Activated CD8-positive, alpha-beta memory T cell treated with anti-CD3 and anti-CD28 coated beads for 48 hours (primary cell): Measurements from ENCODE around the gene LMOD2.

Source experiments
- DNase-seq, 3 experiments: peaks; one replicate each; pipeline ENCODE4 v3.0.0-alpha.2; 2020; ENCODE audit warnings: low read depth in 2 of 3, low spot score in 2 of 3

Gene LMOD2

DNA sequence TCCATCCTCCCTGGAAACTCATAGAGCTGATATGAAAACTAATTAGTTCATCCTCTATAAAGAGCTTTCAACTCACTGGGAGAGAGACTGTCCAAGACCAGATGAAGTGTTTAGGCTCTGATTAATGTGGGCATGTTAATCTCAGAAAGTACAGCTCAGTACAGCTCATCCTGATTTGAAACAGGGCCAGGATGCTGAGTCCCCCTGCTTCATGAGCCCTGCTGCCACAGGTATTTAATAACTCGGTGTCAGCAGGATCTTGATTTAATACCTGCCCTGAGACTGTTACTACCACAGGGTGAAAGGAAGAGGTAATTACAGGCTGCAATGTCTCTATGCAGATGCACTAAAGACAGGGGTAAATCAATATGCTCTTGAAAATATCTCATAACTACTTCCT is 10.8 kb downstream of the LMOD2 start:
- no peak for DNase-seq

DNA sequence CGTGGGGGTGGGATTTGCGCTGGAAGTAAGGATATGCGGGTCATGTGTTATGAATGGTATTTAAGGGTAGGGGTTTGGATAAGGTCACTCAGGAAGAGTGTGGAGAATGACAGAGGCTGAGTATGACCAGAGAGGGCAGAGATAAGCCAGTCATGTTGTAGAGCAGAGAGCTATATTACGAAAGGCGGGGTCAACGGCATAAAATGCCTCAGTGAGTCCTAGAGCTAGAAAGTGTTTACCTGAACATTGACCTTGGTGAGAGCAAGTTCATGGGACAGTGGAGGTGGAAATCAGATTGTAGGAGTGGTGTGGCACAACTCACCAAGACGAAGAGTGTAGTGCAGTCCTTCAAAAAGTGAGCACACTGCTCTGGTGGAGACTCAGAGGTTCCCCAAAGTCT is 13.8 kb downstream of the LMOD2 start:
- no peak for DNase-seq

DNA sequence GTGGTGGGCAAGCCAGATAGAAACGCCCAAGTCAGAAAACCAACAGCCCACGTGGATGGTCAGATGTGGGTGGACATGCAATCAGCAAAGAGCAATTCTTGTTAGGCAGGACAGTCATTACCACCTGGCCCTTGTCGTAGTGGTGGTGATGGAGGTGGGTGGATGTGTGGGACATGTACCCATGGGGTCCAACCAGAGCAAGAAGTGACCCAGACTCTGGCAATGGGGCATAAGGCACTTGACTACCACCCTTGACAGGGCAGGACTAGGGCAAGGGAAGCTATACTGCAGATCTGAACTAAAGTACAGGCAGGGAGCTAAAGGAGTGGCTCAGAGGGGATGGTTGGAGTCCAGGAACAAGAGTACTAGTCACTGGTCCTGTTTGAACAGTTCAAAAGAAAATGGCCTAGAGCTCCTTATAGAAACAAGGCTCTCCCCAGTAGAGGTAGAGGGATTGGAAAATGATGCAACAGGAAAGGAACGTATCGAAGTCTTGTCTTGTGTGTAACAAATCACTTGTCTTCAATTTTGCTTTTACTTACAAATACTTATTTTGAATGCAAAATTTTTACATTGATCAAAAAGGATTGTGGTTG is 17.6 kb downstream of the LMOD2 start:
- no peak for DNase-seq

DNA sequence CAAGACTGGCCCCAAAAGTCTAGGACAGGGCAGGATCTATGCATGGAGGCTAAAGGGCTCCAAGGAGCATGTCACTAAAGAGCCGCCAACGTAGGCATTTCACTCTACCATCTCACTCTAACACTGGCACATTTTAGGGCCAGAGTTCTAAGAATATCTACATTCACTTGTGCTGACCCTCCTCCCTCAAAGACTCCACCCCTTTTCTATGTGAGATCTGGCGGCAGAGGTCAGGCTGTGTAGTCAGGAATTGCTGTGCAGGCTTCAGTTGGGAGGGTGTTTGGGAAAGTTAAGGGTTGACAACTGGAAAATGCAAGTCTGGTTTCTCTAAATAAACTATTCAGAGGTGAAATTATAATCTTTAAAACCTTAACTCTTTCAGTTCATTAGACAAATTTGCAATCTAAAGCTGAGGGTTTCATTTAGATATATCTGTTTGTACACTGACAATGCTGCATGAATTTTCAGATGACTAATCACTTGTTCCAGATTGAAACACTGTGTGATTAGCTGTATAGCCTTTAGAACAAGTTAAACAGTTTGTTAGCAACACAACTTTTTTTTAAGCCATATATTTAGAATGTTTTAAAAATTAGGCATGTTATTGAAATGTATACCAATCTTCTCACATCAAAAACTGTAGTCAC is 18.2 kb downstream of the LMOD2 start:
- DNase-seq, result no peak

DNA sequence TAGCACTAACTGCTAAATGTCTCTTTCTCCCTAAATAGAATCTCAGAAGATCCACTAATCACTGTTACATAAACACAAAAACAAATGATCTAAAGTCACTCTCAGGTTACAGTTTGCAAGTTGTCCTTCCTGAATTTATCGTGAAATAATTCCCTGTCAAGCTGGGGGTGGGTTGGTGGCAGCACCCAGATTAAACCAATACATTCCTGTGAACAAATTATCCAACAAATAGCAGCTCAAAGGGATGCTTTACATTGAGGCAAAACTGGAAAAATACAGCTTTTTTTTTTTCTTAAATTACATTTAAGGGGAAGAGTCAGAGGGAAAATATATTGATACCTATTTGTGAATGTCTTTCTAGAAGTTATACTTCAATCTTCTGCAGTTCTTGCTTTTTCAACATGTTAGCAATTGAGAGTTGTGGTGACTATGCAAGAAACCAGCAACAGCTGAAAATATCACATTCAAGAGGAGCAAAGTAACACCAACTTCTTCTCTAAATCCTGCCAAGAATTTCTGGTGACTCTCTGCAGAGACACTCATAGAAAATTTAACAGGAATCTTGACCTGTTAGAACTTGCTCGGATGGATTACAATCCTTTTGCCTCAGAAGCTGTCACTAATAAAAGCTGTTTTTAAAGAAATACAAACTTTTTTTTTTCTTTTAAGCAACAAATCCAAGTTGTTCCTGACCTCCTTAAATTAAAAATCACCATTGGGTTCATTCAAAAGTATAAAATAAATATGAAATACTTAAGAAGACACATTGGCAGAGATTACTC is 18.9 kb downstream of the LMOD2 start:
- DNase-seq, result no peak

DNA sequence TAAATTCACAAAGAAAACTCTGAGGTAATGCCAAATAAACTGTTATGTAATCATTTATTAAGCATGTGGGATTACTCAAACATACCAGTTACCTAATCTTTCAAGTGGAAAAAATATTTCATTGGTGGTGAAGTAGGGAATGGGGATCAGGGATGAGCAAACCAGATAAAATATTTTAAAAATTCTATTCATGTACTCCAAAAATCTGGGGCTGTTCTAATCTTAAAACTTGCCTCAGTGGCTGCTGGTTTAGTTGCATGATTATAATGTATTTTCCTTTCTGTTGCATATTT is 19.5 kb downstream of the LMOD2 start:
- no peak for DNase-seq

DNA sequence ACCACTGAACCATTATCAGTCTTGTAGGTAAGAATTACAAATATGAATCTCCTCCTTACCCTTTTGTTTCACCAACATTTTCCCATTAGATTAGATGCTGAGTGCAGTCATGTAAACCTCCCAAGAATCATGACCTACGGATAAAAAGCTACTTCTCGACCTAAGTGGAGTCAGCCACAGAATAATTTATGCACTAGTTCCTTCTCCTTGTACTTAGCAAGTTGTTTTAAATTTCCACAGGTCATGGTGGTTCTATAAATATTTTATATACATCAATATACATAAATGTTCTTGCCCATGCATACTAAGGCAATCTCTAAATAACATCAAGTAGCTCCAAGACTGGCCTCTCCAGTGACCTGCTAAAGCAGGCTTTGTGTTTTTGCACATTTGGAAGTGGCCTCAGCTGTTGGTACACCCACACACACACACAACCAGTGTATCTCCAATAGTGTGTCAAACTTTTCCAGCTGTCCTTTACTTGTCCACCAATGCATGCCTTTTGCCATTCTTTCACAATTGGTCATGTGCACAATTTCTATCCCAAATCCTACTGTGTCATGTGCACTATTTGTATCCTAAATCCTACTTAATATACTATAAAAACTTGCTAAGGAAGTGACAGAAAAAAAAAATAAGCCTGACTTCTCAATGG is 21.5 kb downstream of the LMOD2 start:
- no peak for DNase-seq

DNA sequence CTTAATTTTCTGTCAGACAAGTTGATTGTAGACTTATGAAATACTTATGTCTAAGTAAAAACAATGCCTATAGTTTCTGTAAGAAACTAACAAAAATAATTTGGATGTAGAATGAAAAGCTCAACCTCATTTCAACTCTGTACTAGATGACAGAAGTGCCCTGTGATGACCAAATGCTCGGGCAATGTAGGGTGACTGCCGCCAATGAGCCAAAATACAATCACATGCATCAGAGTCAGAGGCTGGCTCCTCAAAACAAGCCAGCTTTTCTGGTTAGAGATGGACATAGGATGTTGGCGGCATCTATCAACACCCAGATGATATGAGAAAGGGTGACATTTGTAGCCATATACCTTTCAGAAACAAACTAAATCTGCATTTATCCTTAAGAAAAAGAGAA is 23.9 kb downstream of the LMOD2 start:
- DNase-seq, result no peak

DNA sequence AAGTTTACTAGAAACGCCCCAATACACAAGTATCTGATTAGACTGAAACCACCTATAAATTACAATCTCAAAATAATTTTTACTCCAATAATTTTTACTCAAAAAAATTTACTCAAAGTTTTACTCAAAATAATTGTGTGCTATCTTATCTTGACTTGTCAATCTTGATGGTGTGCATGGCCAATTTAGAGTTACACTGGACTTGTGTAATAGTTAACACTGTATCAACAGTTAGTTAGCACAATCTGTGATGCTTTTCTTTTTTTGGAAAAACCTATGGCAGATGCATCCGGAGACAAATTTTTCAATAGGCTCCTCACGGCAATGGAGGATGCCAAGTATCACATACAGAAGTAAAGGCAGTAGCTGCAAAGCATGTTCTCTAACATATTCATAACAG is 24.9 kb downstream of the LMOD2 start:
- DNase-seq, result no peak

DNA sequence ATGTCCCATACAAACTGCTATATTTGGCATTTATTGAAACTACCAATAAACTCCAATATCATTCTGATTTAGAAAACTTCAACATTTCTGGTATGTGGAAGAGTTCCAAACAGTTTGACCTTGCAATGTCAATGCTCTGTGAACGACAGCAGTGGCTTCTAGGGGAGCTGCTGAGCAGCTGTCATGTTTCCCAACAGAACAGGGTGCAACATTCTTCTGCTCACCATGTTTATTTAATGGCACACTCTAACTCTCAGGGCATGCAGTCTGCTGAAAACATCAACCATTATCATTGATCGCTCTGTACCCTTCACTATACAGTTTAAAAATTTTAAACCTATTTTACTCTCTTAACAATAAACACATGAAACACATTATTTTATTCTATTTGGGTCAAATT is 25.9 kb downstream of the LMOD2 start:
- no peak for DNase-seq

DNA sequence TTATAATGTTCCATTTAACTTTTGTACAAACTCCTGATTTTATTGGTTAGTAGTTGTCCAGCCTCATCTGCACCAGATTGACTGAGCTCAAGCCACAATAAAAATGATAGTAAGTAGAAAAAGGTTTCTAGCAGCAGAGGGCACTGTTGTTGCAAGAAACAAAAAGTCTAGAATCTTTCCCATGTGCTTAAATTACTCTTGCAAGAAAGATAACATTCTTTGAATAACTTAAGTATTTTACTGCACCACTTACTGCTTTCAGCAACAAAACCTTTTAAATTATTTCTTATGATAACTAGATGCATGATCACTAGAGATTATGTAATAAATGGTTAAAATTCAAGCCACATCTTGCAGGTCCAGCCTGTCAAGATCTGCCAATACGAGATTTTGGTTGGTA is 27.0 kb downstream of the LMOD2 start:
- no peak for DNase-seq

DNA sequence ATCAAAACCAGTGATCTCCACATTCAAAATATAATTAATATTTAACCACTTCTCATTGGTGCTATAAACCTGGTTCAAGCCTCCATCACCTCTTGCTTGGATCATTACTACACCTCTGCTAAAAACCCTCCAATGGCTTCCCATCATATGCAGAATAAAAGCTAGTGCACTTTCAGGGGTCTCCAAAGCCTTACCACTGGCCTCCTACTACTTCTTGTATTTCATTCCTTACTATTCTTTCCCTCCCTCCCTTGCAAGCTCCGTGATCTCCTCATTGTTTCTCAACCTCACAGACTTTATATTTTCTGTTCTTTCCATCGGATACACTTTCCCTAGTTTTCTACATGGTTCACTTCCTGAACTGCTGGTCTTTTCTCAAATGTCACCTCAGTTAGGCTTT is 31.5 kb downstream of the LMOD2 start:
- no peak for DNase-seq

DNA sequence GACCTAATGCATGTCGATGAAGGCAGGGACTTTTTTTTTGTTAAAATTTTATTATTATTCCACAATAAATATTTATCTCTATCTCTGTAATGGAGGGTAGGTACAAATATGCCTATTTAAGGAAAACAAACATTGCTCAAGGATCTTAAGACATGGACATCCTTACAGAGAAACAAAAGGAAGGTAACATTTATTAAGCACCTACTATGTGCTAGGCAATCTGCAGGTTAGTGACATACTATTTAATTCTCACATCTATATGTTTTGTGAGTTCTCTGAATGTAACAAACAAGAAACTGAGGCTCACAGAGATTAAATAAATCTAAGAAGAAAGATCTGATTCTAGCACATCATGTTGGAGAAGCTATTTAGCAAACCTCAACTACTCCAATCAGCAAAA is 32.1 kb downstream of the LMOD2 start:
- no peak for DNase-seq

DNA sequence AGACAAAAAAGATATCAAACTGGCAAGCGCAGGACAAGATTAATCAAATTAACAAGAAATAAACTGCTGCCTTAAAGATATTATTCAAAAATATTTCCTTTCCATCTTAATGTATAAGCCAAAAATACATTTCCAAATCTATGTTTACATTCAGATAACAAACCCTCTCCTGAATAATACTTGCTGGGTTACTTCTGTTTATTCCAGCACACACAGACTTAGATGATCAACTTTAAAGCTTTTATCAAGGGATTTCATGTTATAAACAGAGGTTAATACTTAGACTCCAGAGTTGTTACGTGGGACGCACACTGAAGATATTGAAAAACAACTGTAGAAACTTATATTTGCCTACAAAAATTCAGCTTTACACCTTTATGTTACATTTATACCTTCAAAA is 33.6 kb downstream of the LMOD2 start:
- DNase-seq, result no peak

DNA sequence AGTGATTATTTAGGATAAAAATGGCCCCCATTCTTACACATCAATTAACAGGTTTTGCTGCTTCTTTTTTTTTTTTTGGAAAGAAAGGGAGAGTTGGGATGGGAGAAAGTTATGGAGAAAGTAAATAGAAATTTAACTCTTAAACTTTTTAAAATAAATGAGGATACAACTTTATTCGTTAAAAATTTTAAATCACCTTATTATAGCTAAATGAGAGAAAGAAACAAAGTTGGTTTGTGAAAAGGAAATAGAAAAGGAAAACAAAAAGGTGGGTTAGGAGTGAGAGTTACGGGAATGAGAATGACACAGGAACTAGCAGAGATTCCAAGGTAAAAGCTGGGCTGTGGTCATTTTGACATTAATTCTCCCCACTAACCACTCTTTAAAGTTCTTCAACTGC is 34.9 kb downstream of the LMOD2 start:
- DNase-seq, result no peak

DNA sequence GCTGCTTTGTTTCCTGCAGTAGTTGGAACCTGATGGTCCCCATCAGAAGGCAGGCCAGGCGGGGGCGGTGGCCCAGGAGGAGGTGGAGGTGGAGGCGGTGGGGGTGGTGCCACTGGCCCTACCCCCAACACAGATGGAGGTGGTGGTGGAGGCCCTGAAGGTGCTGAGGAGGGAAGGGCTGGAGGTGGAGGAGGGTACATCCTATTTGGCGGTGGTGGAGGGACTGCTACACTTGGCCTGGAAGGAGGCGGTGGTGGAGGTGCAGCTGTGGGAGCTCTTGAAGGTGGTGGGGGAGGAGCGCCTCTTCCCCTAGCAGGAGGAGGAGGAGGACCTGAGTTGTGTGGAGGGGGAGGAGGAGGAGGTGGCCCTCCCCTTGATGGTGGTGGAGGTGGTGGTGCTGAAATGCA is 36.8 kb downstream of the LMOD2 start:
- no peak for DNase-seq

DNA sequence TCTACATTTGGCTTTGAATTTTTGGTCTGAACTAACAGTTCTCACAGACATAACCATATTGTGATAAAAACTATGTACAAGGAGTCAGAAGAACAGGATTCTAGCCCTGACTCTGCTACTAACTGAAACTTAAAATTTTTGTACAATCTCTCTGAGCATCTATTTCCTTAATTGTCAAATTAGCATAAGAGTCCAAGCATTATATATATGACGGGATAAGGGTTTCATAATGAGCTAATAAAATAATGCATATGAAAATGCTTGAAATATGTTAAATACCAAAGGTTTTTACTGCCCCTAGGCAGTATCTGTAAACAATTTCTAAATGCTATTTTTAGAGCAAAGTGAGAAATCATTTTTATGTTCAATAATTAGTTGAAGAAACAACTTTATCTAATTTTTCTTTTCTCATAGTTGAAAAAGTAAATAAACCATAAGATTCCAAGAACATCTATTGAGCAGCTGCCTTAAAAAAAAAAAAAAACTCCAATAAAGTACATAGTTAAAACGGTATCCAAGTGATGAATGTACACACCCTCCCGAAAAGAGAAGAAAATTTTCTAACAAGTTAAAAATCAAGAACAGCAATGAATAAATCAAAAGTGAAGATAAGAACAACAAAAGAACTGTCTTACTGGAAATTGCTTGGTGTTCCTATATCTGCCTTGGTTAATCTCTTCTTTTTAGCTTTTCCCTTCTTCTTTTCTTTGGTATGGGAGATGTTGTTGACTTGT is 40.4 kb downstream of the LMOD2 start:
- no peak for DNase-seq

DNA sequence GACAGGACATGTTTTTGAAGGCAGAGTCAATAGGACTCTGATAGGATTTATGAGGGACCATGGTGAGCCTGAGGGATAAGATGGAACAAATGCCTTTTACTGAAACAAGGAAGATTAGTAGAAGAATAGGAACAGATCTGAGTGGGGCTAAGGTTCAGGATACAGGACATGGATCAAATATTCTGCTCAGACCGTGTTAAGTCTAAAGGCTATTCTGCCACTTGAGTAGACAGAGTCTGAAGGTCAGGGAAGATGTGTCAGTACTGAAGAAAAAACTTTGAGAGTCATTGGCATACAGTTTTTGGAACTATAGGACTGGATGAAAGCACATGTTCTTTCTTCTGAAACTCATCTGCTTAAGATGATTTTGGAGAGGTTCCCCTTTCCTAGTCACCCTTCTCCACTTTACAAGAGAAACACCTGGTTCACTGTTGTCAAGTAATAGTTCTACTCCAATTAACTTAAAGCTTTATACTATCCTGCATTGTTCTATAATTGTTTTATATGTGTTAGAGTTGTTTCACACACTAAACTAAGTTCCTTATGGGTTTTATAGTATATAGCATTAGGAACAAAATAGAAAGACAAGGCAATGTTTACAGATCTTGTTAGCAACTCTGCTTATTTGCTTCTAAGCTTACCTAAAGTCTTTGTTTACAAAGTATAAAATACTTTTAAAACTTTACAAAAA is 49.7 kb downstream of the LMOD2 start:
- DNase-seq, result no peak

DNA sequence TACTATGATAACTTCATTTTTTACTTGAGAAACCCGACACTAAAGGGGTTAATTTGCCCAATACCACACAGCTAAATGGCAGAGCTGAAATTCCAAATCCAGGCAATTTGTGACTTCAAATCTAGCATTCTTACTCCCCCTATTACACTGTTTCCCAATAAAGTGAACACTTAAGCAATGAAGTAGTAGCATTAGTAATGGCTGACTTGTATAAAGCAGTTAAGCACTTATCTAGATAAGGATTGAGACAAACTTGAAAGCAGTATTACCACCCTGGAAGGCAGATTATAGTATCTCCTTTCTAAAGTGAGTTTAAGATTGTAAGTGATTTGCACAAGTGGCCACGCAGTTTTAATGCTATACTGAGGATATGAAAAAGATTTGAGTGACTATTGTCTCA is 53.9 kb downstream of the LMOD2 start:
- no peak for DNase-seq

DNA sequence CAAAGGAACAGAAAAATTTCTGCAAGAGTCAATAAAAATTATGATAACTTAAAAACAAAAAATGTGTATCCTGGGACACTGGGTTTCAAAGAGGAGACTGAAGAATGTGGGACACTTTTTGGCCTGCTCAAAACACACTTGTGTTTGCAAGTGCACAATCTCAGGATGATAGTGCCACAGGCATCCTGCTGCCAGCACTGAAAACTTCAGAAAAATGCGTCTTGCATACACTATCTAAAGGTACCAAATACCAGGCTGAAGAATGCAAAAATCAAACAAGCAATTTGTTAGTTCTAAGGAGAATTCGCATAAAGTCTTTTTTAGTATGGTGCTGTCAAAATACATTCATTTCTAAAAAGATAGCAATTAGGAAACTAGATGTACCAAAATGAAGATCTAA is 55.0 kb downstream of the LMOD2 start:
- no peak for DNase-seq

DNA sequence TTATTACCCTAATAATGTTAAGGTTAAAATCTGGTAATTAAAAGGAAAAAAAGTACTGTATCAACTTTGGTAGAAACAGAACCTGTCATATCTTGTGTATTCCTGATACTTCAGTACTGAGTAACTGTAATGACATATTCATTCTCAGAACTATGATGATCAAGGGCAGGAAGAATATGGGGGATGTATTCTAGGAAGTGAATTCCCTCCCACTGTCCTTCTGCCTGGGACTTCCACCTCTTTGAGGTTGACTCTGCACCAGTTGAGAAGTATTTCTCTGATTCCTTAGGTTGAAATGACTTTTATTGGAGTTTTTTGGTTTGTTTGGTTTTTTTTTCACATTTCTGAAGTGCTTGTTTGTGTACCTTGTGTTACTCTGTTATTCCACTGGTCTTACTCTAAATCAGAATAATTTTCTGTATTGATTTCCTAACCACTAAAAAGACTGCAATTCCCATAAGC is 56.2 kb downstream of the LMOD2 start:
- no peak for DNase-seq
